WI38 (cell line): ENCODE data around the gene DOK5.

Experiments
- H3K4me3 ChIP-seq: 2 replicates; pipeline ENCODE4 v1.5.1; 2011; ENCODE audit warnings: low read depth, mild to moderate bottlenecking, control low read depth, low read length
- TF ChIP-seq, protein P1 (sequence below): IDR thresholded peaks from 2 replicates; pipeline ENCODE4 v1.5.1; 2012; ENCODE audit warnings: low read depth, mild to moderate bottlenecking, control low read depth, low read length

The DOK5 gene

GRCh38 chr20:54545676-54546358 is 70.4 kb downstream of the DOK5 start:
- TF ChIP-seq, protein P1, sequence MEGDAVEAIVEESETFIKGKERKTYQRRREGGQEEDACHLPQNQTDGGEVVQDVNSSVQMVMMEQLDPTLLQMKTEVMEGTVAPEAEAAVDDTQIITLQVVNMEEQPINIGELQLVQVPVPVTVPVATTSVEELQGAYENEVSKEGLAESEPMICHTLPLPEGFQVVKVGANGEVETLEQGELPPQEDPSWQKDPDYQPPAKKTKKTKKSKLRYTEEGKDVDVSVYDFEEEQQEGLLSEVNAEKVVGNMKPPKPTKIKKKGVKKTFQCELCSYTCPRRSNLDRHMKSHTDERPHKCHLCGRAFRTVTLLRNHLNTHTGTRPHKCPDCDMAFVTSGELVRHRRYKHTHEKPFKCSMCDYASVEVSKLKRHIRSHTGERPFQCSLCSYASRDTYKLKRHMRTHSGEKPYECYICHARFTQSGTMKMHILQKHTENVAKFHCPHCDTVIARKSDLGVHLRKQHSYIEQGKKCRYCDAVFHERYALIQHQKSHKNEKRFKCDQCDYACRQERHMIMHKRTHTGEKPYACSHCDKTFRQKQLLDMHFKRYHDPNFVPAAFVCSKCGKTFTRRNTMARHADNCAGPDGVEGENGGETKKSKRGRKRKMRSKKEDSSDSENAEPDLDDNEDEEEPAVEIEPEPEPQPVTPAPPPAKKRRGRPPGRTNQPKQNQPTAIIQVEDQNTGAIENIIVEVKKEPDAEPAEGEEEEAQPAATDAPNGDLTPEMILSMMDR, result no peak
- no peak overlapping the region for H3K4me3 ChIP-seq

DNA sequence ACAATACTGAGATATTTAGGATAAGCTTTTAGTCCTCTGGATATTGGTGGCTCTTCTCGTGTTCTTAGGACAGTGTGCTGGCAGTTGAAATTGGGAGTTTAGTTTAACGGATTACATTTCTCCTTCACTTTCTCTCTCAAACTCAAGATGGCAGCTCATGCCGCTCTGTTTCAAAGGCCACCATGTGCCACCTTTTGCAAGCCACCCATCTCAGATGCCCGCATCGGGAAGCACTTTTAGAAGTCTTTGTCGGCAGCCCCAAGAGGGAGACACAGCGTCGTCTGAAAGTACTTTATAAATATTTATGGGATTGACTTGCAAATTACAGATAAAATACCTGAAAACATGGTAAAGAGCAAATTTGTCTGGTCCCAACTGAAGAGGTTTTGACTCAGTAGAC is 73.5 kb downstream of the DOK5 start:
- TF ChIP-seq, protein P1, result no peak
- H3K4me3 ChIP-seq, result no peak overlapping the region

DNA sequence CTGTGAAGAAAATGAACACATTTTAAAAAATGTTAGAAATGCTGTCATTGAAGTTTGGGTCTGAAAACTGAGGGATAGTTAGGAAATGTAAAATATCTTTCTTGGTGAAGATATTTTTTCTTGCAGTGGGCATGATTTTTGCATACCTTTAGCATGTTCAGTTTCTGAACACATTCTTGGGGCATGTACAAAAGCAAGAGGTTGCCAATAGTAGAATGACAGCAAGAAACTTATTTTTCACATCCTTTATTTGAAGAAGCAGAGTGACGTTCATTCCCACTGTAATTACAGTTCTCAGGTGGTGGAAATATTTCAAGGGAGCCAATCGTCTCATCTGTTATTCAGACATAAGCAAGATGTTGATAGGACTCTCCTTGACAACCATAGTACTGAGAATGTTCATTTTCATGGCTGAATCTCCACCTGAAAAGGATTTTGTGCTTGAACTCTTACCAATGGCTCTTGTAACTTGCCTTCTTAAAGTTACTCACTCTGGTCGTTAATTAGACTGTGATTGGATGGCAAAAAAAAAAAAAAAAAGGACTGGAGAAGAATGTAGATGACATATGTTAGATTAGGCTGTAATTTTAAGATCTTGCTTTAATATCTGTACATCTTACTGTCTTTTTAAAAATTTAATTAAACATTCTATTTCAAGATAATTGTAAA is 74.4 kb downstream of the DOK5 start:
- H3K4me3 ChIP-seq, result no peak overlapping the region
- TF ChIP-seq, protein P1, result no peak

DNA sequence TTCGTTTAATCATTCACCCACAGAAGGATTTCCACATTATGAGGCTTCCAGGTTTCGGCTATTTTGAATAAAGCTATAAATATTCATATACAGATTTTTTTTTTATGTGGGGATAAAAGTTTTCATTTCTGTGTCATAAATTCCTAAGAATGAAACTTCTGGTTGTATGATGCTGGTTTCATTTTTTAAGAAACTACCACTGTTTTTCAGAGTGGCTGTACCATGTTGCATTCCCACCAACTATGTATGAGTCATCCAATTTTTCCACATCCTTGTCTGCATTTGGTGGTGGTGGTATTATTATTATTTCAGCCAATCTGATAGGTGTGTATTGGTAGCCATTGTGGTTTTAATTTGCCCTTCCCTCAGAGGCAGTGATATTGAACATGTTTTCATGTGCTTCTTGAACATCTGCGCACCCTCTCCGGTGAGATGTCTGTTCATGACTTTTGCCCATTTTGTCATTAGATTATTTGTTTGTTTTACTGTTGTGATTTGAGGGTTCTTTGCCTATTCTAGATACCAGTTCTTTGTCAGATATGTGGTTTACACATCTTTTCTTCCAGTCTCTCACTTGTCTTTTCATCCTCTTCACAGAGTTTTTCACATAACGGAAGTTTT is 75.5 kb downstream of the DOK5 start:
- no peak overlapping the region for H3K4me3 ChIP-seq
- TF ChIP-seq, protein P1, result no peak

DNA sequence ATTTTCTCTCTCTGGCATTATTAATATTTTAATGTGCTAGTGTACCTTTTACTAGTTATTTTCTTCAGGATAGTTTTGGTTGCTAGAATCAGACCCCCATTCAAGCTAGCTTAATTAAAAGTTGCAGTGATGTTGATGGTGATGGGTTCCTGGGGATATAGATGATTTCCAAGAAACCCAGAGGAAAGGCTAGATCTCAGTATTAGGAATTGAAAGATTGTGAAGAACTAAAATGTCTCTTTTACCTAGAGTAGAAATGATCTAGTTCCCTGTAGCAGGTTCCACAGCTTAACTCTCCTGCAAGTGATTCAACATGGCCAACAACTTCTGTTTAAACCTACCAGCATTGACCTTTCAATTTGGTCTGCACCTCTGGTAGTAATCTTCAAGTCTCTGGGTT is 78.6 kb downstream of the DOK5 start:
- TF ChIP-seq, protein P1, result no peak
- no peak overlapping the region for H3K4me3 ChIP-seq

- TF ChIP-seq, protein P1, result no peak
Measured at GRCh38 chr20:54555150-54555549, 79.8 kb downstream of the DOK5 start.

DNA sequence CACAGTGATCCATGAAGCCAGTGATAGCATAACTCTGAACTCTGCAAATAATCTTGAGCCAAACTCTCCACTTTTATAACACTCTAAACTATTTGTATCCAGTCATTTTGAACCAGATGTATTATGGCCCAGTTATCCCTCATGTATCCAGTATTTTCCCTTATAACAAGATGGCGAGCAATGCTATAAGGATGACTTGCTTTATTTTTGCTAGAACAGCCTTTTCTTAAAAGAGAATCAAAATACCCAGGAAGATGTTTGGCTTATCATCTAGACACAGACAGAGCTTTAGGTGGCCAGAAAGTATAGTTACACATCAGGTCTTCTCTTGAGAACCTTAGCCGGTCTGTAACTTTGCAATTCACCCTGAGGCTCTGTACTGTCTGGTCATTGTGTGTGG is 81.0 kb downstream of the DOK5 start:
- H3K4me3 ChIP-seq, result no peak overlapping the region
- TF ChIP-seq, protein P1, result no peak

More at GRCh38 chr20:54555150-54555549, 79.8 kb downstream of the DOK5 start:
- H3K4me3 ChIP-seq, result no peak overlapping the region
